GM12872 (cell line): ENCODE results near the gene MAST4.

Experiments used
- TF ChIP-seq, protein P1 (sequence below): IDR thresholded peaks from 3 replicates; pipeline ENCODE4 v1.5.1; 2011; ENCODE audit warnings: low read depth, mild to moderate bottlenecking, low read length, moderate library complexity; ENCODE audit not compliant: insufficient read depth

MAST4 gene

GRCh38 chr5:66743344-66743743, 147.2 kb downstream of the MAST4 start:
- TF ChIP-seq, protein P1, sequence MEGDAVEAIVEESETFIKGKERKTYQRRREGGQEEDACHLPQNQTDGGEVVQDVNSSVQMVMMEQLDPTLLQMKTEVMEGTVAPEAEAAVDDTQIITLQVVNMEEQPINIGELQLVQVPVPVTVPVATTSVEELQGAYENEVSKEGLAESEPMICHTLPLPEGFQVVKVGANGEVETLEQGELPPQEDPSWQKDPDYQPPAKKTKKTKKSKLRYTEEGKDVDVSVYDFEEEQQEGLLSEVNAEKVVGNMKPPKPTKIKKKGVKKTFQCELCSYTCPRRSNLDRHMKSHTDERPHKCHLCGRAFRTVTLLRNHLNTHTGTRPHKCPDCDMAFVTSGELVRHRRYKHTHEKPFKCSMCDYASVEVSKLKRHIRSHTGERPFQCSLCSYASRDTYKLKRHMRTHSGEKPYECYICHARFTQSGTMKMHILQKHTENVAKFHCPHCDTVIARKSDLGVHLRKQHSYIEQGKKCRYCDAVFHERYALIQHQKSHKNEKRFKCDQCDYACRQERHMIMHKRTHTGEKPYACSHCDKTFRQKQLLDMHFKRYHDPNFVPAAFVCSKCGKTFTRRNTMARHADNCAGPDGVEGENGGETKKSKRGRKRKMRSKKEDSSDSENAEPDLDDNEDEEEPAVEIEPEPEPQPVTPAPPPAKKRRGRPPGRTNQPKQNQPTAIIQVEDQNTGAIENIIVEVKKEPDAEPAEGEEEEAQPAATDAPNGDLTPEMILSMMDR: no peak

DNA sequence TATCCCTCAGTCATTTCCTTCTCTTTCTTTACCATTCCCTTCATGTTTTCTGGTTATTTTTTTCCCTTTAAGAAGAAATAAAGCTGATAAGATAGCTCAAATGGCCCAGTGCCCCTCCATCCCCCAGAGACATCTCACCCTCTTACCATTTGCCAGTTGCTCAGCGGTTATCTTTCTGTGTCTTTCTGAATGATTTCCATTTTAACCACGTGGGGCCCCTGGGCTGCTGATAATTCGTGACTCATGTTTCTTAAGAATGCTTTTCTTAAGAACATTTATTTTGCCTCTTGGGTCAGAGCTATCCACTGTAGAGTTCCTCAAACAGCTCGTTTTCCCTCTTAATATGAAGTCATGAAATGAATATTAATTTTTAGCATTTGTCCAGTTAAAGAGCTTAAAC, 147.8 kb downstream of the MAST4 start:
- TF ChIP-seq, protein P1: no peak

DNA sequence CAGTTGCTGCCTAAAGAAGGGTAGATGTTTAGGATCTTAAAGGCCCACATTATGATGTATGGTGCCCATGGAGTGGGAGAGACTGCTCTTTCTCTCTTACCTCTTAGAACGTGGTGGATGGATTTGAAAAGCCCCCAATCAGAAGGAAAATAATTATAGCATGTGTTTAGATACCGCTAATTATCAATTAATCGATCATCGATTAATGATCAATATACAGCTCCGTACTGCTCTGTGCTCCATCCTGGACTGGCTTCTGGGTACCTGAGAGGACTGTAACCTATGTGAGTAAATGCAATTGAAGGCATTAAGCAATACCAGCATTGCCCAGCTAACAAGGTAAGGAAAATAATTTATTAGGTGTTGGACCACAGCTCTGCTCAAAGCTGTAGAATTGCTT, 149.1 kb downstream of the MAST4 start:
- TF ChIP-seq, protein P1: no peak

GRCh38 chr5:66747607-66748006, 151.4 kb downstream of the MAST4 start:
- TF ChIP-seq, protein P1: no peak

- TF ChIP-seq, protein P1: peak; percentile 44
Measured at GRCh38 chr5:66757219-66757833, 161.1 kb downstream of the MAST4 start.

DNA sequence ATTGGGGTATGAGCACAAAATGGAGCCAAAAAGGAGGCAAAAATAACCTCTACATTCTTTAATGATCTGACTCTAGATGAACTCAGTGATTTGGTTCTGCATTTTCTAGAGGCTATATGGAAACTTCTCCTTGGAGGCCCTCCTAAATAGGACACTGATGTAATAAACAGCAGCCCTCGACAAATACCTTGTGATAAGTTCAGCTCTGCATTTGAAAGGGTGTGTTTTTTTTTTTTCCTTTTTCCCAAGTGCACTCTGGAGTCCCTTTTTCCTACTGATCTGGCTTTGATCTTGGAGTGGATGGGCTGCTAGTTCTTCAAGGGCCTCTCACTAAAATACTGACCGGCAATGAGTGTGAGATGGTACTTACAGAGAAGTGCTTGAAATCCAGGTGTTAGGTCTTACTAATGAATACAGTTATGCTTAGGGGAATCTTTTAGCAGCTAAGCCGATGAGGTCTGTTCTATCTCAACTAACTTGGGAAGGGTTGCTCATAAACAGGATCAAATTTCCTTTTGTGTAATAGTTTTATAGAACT, 161.7 kb downstream of the MAST4 start:
- TF ChIP-seq, protein P1: no peak

DNA sequence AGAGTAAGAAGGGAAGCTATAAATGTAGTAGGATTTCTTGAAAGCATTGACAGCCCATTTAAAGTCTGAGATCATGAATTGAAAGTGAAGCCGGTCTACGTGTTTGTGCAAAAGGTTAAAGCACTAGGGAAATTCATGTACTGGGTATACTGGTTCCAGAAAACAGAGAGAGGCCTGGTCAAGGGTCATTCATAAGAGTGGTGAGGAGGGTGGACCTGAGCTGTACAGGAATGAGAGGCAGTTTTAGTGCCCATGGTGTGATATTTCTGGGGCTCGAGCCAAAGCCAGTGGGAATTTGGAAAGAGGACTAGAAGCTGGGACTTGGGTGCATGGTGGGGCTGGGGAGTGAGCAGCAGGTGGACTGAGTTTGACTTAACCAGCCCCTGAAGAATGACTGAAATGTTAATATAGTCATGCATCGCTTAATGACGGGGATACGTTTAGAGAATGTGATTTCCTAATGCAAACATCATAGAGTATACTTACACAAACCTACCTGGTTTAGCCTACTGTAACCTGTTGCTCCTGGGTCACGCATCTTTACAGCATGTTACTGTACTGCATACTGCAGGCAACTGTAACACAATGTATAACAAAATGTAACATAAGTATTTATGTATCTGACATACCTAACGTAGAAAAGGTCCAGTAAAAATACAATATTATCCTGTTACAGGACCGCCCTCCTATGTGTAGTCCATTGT, 173.0 kb downstream of the MAST4 start:
- TF ChIP-seq, protein P1: no peak
